NCI-H2227 treated with DMSO at 0.1 percent for 48 hours (cell line): ENCODE results near the gene MAP2K5.

Experiments
- DNase-seq: peaks from one replicate; lab custom pipeline; 2025; lab: John Stamatoyannopoulos, UW

Gene MAP2K5

GRCh38 chr15:67825881-67826716, 283.6 kb downstream of the MAP2K5 start:
- no peak for DNase-seq

DNA sequence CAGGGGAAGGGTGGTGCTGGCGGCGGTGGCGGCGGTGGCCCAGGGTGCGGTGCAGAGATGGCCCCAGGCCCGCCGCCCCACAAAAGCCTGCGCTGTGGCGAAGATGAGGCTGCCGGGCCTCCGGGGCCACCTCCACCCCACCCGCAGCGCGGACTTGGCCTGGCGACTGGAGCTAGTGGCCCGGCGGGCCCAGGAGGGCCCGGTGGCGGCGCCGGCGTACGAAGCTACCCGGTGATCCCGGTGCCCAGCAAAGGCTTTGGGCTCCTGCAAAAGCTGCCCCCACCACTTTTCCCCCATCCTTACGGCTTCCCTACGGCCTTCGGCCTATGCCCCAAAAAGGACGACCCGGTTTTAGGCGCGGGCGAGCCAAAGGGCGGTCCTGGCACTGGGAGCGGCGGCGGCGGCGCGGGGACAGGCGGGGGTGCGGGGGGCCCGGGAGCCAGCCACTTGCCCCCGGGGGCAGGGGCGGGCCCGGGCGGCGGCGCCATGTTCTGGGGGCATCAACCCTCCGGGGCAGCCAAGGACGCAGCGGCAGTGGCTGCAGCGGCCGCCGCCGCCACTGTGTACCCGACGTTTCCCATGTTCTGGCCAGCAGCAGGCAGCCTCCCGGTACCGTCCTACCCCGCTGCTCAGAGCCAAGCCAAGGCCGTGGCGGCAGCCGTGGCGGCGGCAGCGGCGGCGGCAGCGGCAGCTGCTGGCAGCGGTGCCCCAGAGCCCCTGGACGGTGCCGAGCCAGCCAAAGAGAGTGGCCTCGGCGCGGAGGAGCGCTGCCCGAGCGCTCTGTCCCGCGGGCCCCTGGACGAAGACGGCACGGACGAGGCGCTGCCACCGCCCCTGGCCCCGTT, 284.4 kb downstream of the MAP2K5 start:
- DNase-seq = no peak

GRCh38 chr15:67827562-67828277, 285.2 kb downstream of the MAP2K5 start:
- DNase-seq = no peak

GRCh38 chr15:67828278-67828968, 285.9 kb downstream of the MAP2K5 start:
- DNase-seq = no peak

DNA sequence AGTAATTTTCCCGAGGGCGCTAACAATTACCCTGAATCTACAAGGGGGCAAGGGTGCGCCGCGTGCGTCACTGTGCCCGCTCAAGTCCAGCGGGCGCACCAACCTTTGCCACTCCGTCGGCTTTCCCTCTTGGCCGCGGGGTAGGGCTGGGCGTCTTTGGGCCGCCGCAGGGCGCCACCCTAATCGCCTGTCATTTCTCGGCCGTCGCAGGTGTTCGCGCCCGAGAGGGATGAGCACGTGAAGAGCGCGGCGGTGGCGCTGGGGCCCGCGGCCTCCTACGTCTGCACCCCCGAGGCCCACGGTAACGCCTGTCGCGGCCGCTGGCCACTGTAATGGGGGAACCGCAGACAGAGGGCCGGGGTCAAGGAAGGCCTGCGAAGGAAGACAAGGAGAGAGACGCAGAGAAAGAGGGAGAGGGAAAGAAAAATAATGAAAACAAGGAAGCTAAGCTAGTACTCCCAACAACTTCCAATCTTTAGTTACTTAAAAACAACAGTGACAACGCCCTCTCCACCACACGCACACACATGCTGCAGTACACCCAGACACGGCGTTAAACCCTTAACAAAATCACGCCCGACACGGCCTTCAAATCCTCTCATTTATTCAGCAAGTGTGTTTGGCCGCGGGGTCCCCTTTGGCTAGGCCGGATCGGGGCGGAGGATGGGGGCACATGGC, 286.6 kb downstream of the MAP2K5 start:
- no peak for DNase-seq

GRCh38 chr15:67829647-67830504, 287.4 kb downstream of the MAP2K5 start:
- DNase-seq = no peak

DNA sequence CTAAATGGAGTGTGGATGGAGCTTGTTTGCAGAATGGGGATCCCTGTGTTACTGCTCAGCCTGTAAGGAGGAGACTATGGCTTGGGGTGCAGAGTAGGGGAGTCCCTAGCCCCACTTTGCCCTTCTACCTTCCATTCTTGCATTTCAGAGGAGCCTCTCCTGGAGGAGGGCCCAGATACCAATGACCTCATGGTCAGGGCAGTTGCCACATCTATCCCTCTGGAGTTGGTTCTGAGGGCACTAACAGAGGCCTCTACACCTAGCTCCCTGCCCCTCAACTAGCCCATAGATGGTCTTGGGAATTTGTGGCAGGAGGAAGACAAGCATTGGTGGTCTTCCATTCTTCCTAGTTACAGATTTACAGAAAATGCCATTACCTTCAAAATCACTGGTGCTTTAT, 288.9 kb downstream of the MAP2K5 start:
- no peak for DNase-seq

DNA sequence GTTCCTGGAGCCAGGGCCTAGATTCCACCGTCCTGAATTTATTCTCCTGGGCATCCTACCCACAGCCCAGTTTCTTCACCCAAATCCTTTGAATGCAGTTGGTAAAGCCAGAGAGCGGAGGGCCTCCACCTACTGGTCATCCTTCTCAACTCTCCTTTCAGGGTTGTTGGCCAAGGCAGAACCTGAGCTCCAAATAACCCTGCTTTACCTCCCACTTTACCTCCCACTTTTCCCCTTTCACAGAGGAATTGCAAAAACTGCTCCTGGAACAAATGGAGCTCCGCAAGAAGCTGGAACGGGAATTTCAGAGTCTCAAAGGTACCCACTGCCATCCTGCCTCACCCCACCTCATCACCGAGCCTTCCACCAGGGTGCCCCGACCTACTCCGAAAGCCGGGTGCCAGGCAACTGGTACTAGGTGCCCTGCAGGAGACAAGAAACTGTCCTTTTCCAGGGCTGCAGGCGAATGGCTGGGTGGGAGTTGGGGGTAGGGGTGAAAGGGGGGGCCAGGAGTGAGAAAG, 289.6 kb downstream of the MAP2K5 start:
- no peak for DNase-seq

DNA sequence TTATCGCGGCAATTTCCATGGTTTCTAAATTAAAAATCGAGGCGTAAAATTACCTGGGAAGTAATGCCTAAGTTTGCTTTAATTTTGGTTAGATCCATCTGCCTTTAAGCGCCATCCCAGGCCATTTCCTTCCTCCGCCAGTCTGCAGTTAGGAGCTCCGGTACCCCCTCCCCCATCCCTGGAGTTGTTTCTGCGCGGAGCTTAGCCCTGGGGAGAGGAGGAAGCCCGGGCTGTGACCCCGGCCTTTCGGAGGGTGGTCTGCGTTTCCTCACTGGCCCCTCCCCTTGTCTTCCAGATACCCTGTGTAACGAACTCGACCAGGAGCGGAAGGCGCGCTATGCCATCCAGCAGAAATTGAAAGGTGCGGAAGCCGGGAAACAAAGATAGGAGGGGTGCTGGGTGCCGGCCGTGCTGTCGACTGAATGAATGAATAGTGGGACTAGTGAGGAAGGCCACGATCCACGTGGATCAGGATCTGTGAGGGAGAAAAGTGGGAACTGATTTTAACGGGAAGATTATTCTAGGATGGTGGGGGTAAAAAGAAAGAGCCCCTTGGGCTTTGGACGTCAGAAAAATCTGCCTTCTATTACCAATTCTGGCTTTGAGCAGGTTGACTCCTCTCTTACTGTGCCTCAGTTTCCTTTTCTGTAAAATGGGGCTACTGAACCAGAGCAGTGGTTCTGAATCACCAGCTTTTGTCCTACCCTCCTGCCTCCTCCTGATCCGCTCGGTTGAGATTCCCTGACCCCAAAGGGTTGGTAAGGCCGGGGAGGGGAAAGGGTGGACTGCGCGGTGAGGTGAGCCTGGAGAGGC, 290.6 kb downstream of the MAP2K5 start:
- DNase-seq = no peak

GRCh38 chr15:67833710-67834511, 291.4 kb downstream of the MAP2K5 start:
- DNase-seq = no peak

- DNase-seq = no peak
Observed at GRCh38 chr15:67834581-67835296, 292.2 kb downstream of the MAP2K5 start.

GRCh38 chr15:67835297-67836133, 293.0 kb downstream of the MAP2K5 start:
- DNase-seq = no peak

DNA sequence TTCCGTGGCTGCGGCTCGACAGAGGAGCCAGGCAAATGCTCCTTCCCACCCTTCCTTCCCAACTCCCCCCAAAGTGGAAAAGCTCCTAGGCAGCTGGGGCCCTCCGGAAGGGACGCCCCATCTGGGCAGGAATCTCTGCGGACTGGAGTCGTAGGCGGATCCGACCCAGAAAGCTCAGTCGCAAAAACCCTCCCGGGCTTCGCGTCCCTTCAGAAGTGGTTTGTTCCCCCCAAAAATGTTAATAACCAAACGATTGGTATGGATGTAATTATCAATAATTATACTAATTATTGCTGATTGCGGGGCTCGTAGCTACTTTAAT, 293.6 kb downstream of the MAP2K5 start:
- no peak for DNase-seq

DNA sequence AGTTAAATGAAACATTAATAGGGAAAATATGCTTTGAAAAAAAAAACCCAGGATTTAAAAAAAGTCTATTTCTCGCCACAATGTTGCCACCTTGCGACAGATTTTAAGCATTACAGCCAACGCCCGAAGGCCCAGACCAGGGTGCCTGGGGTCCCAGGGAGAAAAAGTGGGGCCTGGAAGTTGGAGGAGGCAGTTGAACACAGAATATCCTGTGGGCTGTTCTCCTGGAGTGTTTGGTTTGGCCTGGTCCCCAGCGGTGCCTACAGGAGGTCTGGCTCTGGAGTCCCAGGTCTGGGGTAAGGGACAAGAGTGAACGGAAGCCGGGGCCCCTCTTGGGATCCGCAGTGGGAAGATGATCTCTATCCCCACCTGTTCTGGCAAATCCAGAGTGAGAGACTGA, 294.0 kb downstream of the MAP2K5 start:
- DNase-seq = no peak

DNA sequence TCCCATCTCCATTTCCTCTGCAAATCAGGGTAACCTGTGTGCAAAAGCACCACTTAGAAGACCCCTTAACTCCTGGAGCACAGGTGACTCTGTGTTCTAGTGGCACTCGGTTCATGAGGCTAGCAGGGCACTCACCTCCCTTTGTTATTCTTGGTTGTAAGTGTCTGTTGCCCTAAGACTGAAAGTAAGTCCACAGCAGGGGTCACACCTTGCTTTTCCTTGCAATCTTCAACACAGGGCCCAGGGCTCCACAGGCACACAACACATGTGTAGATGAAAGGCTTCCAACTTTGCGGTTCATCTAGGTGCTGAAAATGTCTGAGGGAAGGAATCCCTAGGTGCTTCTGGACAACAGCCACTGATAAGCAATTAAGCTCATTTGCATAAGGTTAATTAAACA, 294.5 kb downstream of the MAP2K5 start:
- DNase-seq = no peak

- DNase-seq = no peak
Observed at GRCh38 chr15:67838789-67839332, 296.4 kb downstream of the MAP2K5 start.

GRCh38 chr15:67839499-67839928, 297.0 kb downstream of the MAP2K5 start:
- DNase-seq = peak; percentile 66
